Measurements from ENCODE around the gene CCDC197.

CCDC197 gene

GRCh38 chr14:93977790-93978581, 19.1 kb upstream of the CCDC197 start:
- no peak for DNase-seq (ENCODE audit: low spot score)

- no peak for DNase-seq (ENCODE audit: low spot score)
These were observed 18.4 kb upstream of the CCDC197 start for GRCh38 chr14:93978735-93979134.

- DNase-seq (ENCODE audit: low spot score): peak; percentile 57
These were observed 16.5 kb upstream of the CCDC197 start for GRCh38 chr14:93980456-93981201.

- no peak for DNase-seq (ENCODE audit: low spot score)
These were observed 15.5 kb upstream of the CCDC197 start for GRCh38 chr14:93981316-93982229.

GRCh38 chr14:93982230-93983007, 14.7 kb upstream of the CCDC197 start:
- DNase-seq (ENCODE audit: low spot score): no peak

- peak; percentile 55 for DNase-seq (ENCODE audit: low spot score)
These were observed 13.0 kb upstream of the CCDC197 start for GRCh38 chr14:93984070-93984469.

GRCh38 chr14:93984987-93985410, 12.1 kb upstream of the CCDC197 start:
- peak; percentile 69 for DNase-seq (ENCODE audit: low spot score)

- no peak for DNase-seq (ENCODE audit: low spot score)
These were observed 10.1 kb upstream of the CCDC197 start for GRCh38 chr14:93986955-93987354.

GRCh38 chr14:93987376-93987775, 9.7 kb upstream of the CCDC197 start:
- no peak for DNase-seq (ENCODE audit: low spot score)

- no peak for DNase-seq (ENCODE audit: low spot score)
These were observed 9.2 kb upstream of the CCDC197 start for GRCh38 chr14:93987815-93988476.

GRCh38 chr14:93989939-93990338, 7.2 kb upstream of the CCDC197 start:
- no peak for DNase-seq (ENCODE audit: low spot score)

GRCh38 chr14:93991212-93991611, 5.9 kb upstream of the CCDC197 start:
- no peak for DNase-seq (ENCODE audit: low spot score)

- no peak for DNase-seq (ENCODE audit: low spot score)
These were observed 5.5 kb upstream of the CCDC197 start for GRCh38 chr14:93991649-93992048.

GRCh38 chr14:93993382-93993781, 3.7 kb upstream of the CCDC197 start:
- DNase-seq (ENCODE audit: low spot score): no peak

GRCh38 chr14:93994919-93995682, 2.0 kb upstream of the CCDC197 start:
- DNase-seq (ENCODE audit: low spot score): peak; percentile 78

- no peak for DNase-seq (ENCODE audit: low spot score)
These were observed 888 bp upstream of the CCDC197 start for GRCh38 chr14:93996130-93996695.

GRCh38 chr14:93997916-93998870, 1.1 kb downstream of the CCDC197 start:
- no peak for DNase-seq (ENCODE audit: low spot score)

GRCh38 chr14:93998871-93999403, 1.8 kb downstream of the CCDC197 start:
- no peak for DNase-seq (ENCODE audit: low spot score)

Measured in AG08396 (cell line).